Uterus (tissue), 4 donors: ENCODE data around the gene TAS2R20. TPM values are rescaled to one million over a fixed set of nuclear protein-coding genes. Genes with fewer than 3 reads are reported as not detected.

Source experiments
- DNase-seq, 2 donors: peaks; one replicate each; pipeline ENCODE4 v3.0.0-alpha.2; 2019 to 2020
- H3K27ac ChIP-seq, 2 donors: fragments of 200-600 bp; sonication (generic); 1 replicate in 1 of 2; 2 replicates in 1 of 2; pipeline ENCODE4 v1.5.1; 2016 to 2018
- H3K27me3 ChIP-seq, 2 donors: fragments of 200-600 bp; sonication (generic); one replicate each; pipeline ENCODE4 v1.5.1; 2018 to 2019; ENCODE audit warnings: control low read depth in 1 of 2
- H3K36me3 ChIP-seq, 2 donors: fragments of 200-600 bp; sonication (generic); one replicate each; pipeline ENCODE4 v1.5.1; 2019; ENCODE audit warnings: control low read depth in 1 of 2
- H3K4me1 ChIP-seq, 2 donors: fragments of 200-600 bp; sonication (generic); one replicate each; pipeline ENCODE4 v1.5.1; 2018 to 2019; ENCODE audit warnings: control low read depth in 1 of 2
- H3K4me3 ChIP-seq, 2 donors: fragments of 200-600 bp; sonication (generic); 1 replicate in 1 of 2; 2 replicates in 1 of 2; pipeline ENCODE4 v1.5.1; 2018 to 2019; ENCODE audit warnings: mild to moderate bottlenecking in 1 of 2
- H3K9me3 ChIP-seq, 2 donors: fragments of 200-600 bp; sonication (generic); one replicate each; pipeline ENCODE4 v1.5.1; 2019; ENCODE audit warnings: control low read depth in 1 of 2
- POLR2A ChIP-seq, 2 donors: fragments of 450-650 bp; IDR thresholded peaks; one replicate each; pipeline ENCODE4 v1.6.1; 2016; ENCODE audit warnings: antibody characterized with exemption in 2 of 2, mild to moderate bottlenecking in 1 of 2, moderate library complexity in 1 of 2
- intact Hi-C: fragments of 100-400 bp; cut with DNase I; formaldehyde crosslinking; loops from one replicate; pipeline ENCODE4 v1.15.1; 2023; ENCODE audit warnings: low total_unique reads
- total RNA-seq, 4 donors: library from RNA; depleted of rRNA in 3 of 4; stranded (reverse); fragments of >200 nt in 3 of 4; gene quantifications; one replicate each; pipeline versions ENCODE4 v1.1.0 to v1.2.4, GENCODE V29; 2014 to 2023
- TF ChIP-seq, protein P1 (sequence below), 4 experiments: fragments of 200-600 bp in 2 of 4; fragments of 450-650 bp in 2 of 4; sonication (generic) in 2 of 4; IDR thresholded peaks; one replicate each; pipeline ENCODE4 v1.5.1; 2016 to 2019; ENCODE audit warnings: antibody characterized with exemption in 4 of 4, mild to moderate bottlenecking in 2 of 4, moderate library complexity in 1 of 4
- donor health status: DM: yes; HTN: yes; CAD: no.

The TAS2R20 gene
- total RNA-seq, 4 donors from 2014 or later = 0.77 to 24.1 (median 4.8) TPM

DNA sequence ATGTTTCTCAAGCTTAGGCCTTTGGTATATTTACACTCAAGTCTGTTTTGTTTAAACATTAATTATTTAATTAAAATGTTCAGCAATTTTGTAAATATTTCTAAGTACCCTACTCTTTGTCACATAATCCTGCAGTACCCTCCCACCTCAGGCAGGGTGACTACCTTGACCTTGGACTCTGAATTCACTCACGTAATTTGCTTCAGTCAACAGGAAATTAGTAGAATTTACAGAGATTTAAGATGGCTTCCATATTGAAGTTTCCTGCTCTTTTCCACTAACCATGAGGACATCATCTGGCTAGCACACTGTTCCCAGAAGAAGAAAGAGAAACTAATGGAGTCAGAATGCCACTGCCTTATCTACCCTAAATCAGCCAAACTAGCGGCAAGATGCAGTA, 25.3 kb upstream of the TAS2R20 start:
- Histone ChIP-seq H3K9me3 (no peaks in the 10 kb centered on the region), H3K27ac (no peak overlapping the region), H3K4me1 (no peaks in the 10 kb centered on the region), H3K36me3 (no peaks in the 10 kb centered on the region), H3K27me3 (no peaks in the 10 kb centered on the region), H3K4me3 (no peak overlapping the region)
- intact Hi-C loops = no loop called here
- TF ChIP-seq POLR2A (IDR thresholded peaks at IDR 0.05) = no peak
- TF ChIP-seq, protein P1, sequence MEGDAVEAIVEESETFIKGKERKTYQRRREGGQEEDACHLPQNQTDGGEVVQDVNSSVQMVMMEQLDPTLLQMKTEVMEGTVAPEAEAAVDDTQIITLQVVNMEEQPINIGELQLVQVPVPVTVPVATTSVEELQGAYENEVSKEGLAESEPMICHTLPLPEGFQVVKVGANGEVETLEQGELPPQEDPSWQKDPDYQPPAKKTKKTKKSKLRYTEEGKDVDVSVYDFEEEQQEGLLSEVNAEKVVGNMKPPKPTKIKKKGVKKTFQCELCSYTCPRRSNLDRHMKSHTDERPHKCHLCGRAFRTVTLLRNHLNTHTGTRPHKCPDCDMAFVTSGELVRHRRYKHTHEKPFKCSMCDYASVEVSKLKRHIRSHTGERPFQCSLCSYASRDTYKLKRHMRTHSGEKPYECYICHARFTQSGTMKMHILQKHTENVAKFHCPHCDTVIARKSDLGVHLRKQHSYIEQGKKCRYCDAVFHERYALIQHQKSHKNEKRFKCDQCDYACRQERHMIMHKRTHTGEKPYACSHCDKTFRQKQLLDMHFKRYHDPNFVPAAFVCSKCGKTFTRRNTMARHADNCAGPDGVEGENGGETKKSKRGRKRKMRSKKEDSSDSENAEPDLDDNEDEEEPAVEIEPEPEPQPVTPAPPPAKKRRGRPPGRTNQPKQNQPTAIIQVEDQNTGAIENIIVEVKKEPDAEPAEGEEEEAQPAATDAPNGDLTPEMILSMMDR (IDR thresholded peaks at IDR 0.05) = no peak
- no peak for DNase-seq

DNA sequence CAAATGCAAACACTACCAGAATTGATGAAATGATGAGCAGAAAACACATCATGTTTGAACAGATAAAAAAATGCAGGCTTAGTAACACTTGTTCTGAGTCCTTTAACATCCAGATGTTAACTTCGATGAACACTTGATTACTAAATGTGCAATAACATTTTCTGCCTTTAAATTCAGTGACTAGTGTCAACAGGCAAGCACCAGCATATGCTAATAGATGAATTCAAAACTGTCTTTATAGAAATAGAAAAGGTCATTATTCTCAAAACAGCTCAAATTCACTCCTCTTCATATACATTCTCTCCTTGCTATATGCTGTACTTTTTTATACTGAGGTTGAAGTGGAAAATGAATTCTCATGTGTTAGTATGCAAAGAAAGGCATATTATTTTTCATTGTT, 24.4 kb upstream of the TAS2R20 start, which contains the start of gene TAS2R19:
Gene TAS2R19, minus strand, starts transcription at position 101 of the 400 bp plus-strand sequence. Its CDS starts 49 bp downstream, at position 52.
- no peak for DNase-seq
- H3K9me3 ChIP-seq = no peaks in the 10 kb centered on the region
- no peaks in the 10 kb centered on the region for H3K27me3 ChIP-seq
- H3K27ac ChIP-seq = no peak within 1 kb of the TSS
- TF ChIP-seq, protein P1 (IDR thresholded peaks at IDR 0.05) = no peak
- no peak for TF ChIP-seq POLR2A (IDR thresholded peaks at IDR 0.05)
- H3K4me3 ChIP-seq = no peak within 1 kb of the TSS
- intact Hi-C loops = no loop called here
- no peaks in the 10 kb centered on the region for H3K36me3 ChIP-seq
- no peaks in the 10 kb centered on the region for H3K4me1 ChIP-seq

DNA sequence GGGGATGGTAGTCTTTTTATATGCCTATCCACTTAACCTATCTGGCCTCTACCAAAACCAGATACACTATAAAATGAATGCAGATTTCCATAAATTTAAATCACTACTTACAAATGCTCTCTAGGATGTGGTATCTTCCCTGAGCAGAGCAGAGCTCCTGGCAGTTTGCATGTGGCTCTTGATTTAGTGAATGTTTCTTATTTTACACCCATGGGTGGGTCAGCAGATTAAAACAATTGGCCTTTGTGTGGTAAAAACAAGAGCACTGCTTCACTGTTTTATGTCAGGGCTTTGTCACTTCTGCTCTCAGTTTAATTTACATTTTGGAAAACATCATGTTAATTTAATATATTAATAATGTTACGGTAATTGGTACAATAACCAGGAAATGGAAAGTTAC, 18.8 kb upstream of the TAS2R20 start:
- no peak for DNase-seq
- H3K27ac ChIP-seq = no peak overlapping the region
- TF ChIP-seq, protein P1 (IDR thresholded peaks at IDR 0.05) = no peak
- no peak for TF ChIP-seq POLR2A (IDR thresholded peaks at IDR 0.05)
- H3K4me1 ChIP-seq = no peaks in the 10 kb centered on the region
- no peaks in the 10 kb centered on the region for H3K36me3 ChIP-seq
- no peaks in the 10 kb centered on the region for H3K27me3 ChIP-seq
- intact Hi-C loops = no loop called here
- H3K4me3 ChIP-seq = no peak overlapping the region
- no peaks in the 10 kb centered on the region for H3K9me3 ChIP-seq

DNA sequence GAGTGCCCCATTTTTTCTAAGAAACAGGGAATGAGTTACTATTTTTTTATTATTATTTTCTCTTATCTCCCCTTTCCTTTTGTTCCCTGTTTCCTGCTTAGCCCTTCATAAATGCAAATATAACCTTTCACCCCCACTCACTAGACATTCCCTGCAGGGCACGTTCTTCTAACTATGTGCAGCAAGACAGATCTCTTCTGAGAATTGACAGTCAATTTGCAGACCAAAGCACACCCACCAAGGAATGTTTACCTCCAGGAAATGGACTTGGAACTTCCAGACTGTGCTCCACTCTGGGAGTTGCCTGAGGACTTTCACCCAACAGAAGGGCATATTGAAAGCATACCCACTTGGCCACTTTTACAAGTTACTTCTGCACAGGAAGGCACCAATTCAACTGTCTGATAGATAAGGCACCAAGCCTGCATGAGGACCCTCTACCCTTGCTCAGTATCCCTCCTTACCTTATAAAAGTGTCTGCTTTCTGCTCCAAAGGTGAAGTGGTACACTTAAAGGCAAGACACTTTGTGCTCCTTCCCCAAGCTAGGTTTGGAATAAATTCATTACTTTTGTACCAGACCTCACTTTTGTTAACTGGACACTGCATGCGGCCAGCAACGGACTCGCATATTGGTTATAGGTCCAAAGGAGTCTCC, 17.8 kb upstream of the TAS2R20 start:
- TF ChIP-seq POLR2A (IDR thresholded peaks at IDR 0.05) = no peak
- TF ChIP-seq, protein P1 (IDR thresholded peaks at IDR 0.05) = no peak
- no peaks in the 10 kb centered on the region for H3K36me3 ChIP-seq
- intact Hi-C loops = no loop called here

DNA sequence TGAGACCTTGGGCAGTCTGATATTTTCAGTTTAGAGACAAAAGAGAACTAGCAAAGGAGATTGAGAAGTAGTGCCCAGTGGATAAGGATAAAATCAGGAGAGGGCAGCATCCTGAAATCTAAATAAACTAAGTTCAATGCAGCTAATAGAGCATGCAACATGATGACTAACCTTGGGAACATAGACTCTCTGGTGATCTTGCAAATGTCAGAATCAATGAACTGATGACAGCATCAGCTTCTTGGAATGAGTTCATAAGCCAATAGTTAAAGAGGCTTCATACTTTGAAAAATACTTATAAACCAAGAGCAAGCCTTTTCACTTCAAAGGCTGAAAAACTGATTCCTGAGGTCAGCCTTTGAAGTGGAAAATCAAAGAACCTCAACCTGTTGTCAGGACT, 16.1 kb upstream of the TAS2R20 start:
- no peak overlapping the region for H3K27ac ChIP-seq
- no peak for DNase-seq
- H3K9me3 ChIP-seq = no peaks in the 10 kb centered on the region
- H3K4me3 ChIP-seq = no peak overlapping the region
- H3K27me3 ChIP-seq = no peaks in the 10 kb centered on the region
- H3K4me1 ChIP-seq = no peaks in the 10 kb centered on the region
- no peaks in the 10 kb centered on the region for H3K36me3 ChIP-seq
- no peak for TF ChIP-seq POLR2A (IDR thresholded peaks at IDR 0.05)
- intact Hi-C loops = no loop called here

More for the DNA sequence above, 17.8 kb upstream of the TAS2R20 start:
- Histone ChIP-seq H3K27me3 (no peaks in the 10 kb centered on the region), H3K4me1 (no peaks in the 10 kb centered on the region), H3K9me3 (no peaks in the 10 kb centered on the region), H3K4me3 (no peak overlapping the region), H3K27ac (no peak overlapping the region)
- no peak for DNase-seq
